H1 (cell line): ENCODE data around the gene ERCC6L. TPM values are rescaled to one million over a fixed set of nuclear protein-coding genes. Genes with fewer than 3 reads are reported as not detected.

Source experiments
- BCL11A ChIP-seq, 2 experiments: IDR thresholded peaks; one replicate each; pipeline ENCODE4 v1.6.1; 2011; ENCODE audit warnings: low read depth in 2 of 2, low read length in 2 of 2, mild to moderate bottlenecking in 2 of 2
- CBX8 ChIP-seq: fragments of 300-800, 300-1000 bp; sonication (generic); IDR thresholded peaks from 2 replicates; pipeline ENCODE4 v1.7.1; 2016; ENCODE audit warnings: low read depth, low read length, borderline replicate concordance
- CHD7 ChIP-seq: fragments of 300-600 bp; sonication (generic); IDR thresholded peaks from 2 replicates; pipeline ENCODE4 v1.7.1; 2012; ENCODE audit warnings: low read length, moderate library complexity, mild to moderate bottlenecking, inconsistent platforms; ENCODE audit not compliant: insufficient replicate concordance
- NANOG ChIP-seq: IDR thresholded peaks from 2 replicates; pipeline ENCODE4 v1.6.1; 2011; ENCODE audit warnings: low read length, low read depth, mild to moderate bottlenecking, inconsistent platforms; ENCODE audit not compliant: insufficient read depth, poor library complexity, severe bottlenecking
- NRF1 ChIP-seq: IDR thresholded peaks from 2 replicates; pipeline ENCODE4 v1.6.1; 2011; ENCODE audit warnings: mild to moderate bottlenecking, low read depth, low read length, improper control_type of control experiment
- PHF8 ChIP-seq: fragments of 200-600 bp; sonication (generic); conservative IDR thresholded peaks from 2 replicates; pipeline ENCODE4 v1.7.1; 2012; ENCODE audit warnings: low read depth, mild to moderate bottlenecking, inconsistent platforms, low read length, moderate library complexity
- RFX5 ChIP-seq: IDR thresholded peaks from 2 replicates; pipeline ENCODE4 v1.6.1; 2011; ENCODE audit warnings: low read depth, low read length, improper control_type of control experiment, borderline replicate concordance
- SIX5 ChIP-seq: IDR thresholded peaks from 2 replicates; pipeline ENCODE4 v1.6.1; 2011; ENCODE audit warnings: mild to moderate bottlenecking, low read depth, low read length
- SP2 ChIP-seq: IDR thresholded peaks from 2 replicates; pipeline ENCODE4 v1.6.1; 2012; ENCODE audit warnings: mild to moderate bottlenecking, low read length, inconsistent platforms
- TCF12 ChIP-seq: IDR thresholded peaks from 2 replicates; pipeline ENCODE4 v1.6.1; 2011; ENCODE audit warnings: low read depth, mild to moderate bottlenecking, low read length
- polyA plus RNA-seq, 7 experiments: library from polyadenylated mRNA; depleted of rRNA in 3 of 7; stranded (reverse) in 5 of 7; unstranded in 2 of 7; fragments of >200 nt in 5 of 7; fragments of 200-250 nt in 2 of 7; gene quantifications; 1 replicate in 5 of 7; 2 replicates in 1 of 7; 4 replicates in 1 of 7; pipeline versions ENCODE4 v1.2.1 to v1.2.3, GENCODE V29; 2011 to 2013; ENCODE audit warnings: missing spikeins in 2 of 7, mixed read lengths in 2 of 7
- total RNA-seq: library from RNA; stranded (reverse); fragmentation: NEBNext Ultra II Directional; extraction: Animal tissue kit (Norgen Biotek cat#: 25700); gene quantifications from 2 replicates; pipeline ENCODE4 v1.2.1, GENCODE V29; 2021

Gene ERCC6L
- total and polyA plus RNA-seq, 2 of the 8 experiments (the other 6 are each of a cell fraction or from before 2014, with no cell fraction given), result 4.0 to 23.9 TPM

GRCh38 chrX:72238721-72239475 lies at the start of gene ERCC6L (continued):
- TF ChIP-seq CBX8 (no peak), NRF1 (peak; percentile 66), CHD7 (no peak), RFX5 (no peak), SIX5 (no peak), PHF8 (peak; percentile 69), BCL11A (IDR thresholded peaks at IDR 0.05; ENCODE audit: low read depth in 2 of 2, low read length in 2 of 2) (no peak), TCF12 (no peak), SP2 (no peak), NANOG (no peak)
